Gastrocnemius medialis (tissue), 4 donors: Measurements from ENCODE around the gene TMEM240.
"Not testable (repeated sequence)": the region's sequence is repeated elsewhere in the genome, so short reads cannot be mapped to it uniquely, and the experiment has no call there.

ENCODE experiments used
- CTCF ChIP-seq, 5 experiments: fragments of 450-650 bp in 3 of 5; fragments of 200-600 bp in 2 of 5; sonication (generic) in 2 of 5; IDR thresholded peaks in 4 of 5; conservative IDR thresholded peaks in 1 of 5; 1 replicate in 4 of 5; 2 replicates in 1 of 5; pipeline ENCODE4 v1.5.1; 2016 to 2019; ENCODE audit warnings: antibody characterized with exemption in 5 of 5, mild to moderate bottlenecking in 3 of 5, moderate library complexity in 3 of 5
- POLR2A ChIP-seq, 2 donors: fragments of 450-650 bp; IDR thresholded peaks; one replicate each; pipeline ENCODE4 v1.6.1; 2017; ENCODE audit warnings: antibody characterized with exemption in 2 of 2, mild to moderate bottlenecking in 2 of 2, moderate library complexity in 2 of 2

GRCh38 chr1:1508775-1509464, 31.5 kb downstream of the TMEM240 start:
- not testable (repeated sequence) for TF ChIP-seq CTCF (IDR thresholded peaks at IDR 0.05 in 4 of 5, conservative IDR thresholded peaks at IDR 0.05 in 1 of 5)
- peak in 1 of 2 donors; percentile 13 for TF ChIP-seq POLR2A (IDR thresholded peaks at IDR 0.05)
